Ureter (tissue), 1 donor: ENCODE measurements around the gene TTBK2. TPM values are rescaled to one million over a fixed set of nuclear protein-coding genes. Genes with fewer than 3 reads are reported as not detected.
"Not testable (repeated sequence)": the region's sequence is repeated elsewhere in the genome, so short reads cannot be mapped to it uniquely, and the experiment has no call there.

Experiments used
- DNase-seq: peaks from one replicate; pipeline ENCODE4 v3.0.0-alpha.2; 2020; ENCODE audit warnings: low spot score
- total RNA-seq: library from RNA; stranded (reverse); gene quantifications from one replicate; pipeline ENCODE4 v1.2.4, GENCODE V29; 2023
- donor health status: DM: yes; HTN: yes; CAD: no.

The TTBK2 gene
- total RNA-seq, 1 donor from 2014 or later: 18.5 TPM

DNA sequence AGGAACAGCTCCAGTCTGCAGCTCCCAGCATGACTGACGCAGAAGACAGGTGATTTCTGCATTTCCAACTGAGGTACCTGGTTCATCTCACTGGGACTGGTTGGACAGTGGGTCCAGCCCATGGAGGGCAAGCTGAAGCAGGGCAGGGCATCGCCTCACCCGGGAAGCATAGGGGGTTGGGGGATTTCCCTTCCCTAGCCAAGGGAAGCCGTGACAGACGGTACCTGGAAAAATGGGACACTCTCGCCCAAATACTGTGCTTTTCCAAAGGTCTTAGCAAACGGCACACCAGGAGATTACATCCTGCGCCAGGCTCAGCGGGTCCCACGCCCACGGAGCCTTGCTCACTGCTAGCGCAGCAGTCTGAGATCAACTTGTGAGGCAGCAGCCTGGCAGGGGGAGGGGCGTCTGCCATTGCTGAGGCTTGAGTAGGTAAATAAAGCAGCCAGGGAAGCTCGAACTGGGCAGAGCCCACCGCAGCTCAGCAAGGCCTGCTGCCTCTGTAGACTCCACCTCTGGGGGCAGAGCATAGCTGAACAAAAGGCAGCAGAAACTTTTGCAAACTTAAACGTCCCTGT lies 156.3 kb downstream of the TTBK2 start:
- DNase-seq: not testable (repeated sequence)

DNA sequence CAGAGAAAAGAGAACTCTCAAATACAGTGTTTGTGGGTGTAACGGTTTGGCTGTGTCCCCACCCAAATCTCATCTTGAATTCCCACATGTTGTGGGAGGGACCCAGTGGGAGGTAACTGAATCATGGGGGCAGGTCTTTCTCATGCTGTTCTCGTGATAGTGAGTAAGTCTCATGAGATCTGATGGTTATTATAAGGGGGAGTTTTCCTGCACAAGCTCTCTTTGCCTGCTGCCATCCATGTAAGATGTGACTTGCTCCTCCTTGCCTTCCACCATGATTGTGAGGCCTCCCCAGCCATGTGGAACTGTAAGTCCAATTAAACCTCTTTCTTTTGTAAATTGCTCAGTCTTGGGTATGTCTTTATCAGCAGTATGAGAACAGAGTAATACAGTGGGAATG lies 158.8 kb downstream of the TTBK2 start:
- not testable (repeated sequence) for DNase-seq

DNA sequence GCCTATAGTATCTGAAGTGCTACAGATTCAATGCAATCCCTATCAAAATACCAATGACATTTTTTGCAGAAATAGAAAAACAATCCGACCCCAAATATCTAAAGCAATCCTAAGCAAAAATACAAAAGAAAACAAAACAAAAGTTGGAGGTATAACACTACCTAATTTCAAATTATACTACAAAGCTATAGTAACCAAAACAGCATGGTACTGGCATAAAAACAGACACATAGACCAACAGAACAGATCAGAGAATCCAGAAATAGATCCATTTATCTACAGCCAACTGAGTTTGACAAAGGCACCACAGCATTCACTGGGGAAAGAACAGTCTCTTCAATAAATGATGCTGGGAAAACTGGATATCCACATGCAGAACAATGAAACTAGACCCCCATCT lies 159.8 kb downstream of the TTBK2 start:
- no peak for DNase-seq

DNA sequence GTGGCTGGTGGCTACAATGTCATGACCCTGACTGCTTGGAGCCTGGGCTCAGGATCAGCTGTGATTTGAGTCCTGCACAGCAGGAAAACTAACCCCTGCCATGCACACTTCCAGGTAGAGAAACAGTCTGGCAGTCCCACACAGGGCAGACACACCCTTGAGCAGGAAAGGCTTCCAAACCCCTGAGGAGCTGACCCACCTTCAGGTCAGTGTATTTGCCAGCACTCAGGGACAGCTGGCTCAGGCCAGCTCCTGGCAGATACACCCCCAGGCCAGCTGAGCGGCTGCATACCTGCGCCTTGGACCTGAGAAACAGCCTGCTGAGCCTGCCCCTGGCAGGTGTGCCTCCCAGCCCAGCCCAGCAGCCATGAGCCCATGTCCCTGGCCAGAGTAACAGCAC lies 161.5 kb downstream of the TTBK2 start:
- no peak for DNase-seq

DNA sequence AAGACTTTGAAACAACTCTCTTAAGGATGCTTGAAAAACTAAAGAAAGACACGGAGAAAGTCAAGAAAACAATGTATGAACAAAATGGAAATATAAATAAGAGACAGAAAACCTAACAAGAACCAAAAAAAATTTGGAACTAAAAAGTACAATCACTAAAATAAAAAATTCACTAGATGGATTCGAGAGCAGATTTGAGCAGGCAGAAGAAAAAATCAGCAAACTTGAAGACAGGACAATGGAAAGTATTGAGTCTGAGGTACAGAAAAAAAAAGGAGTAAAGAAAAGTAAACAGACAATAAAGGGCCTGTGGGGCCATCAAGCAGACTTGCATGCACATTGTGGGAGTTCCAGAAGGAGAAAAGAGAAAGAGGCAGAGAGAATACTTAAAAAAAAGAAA lies 170.3 kb downstream of the TTBK2 start:
- no peak for DNase-seq

DNA sequence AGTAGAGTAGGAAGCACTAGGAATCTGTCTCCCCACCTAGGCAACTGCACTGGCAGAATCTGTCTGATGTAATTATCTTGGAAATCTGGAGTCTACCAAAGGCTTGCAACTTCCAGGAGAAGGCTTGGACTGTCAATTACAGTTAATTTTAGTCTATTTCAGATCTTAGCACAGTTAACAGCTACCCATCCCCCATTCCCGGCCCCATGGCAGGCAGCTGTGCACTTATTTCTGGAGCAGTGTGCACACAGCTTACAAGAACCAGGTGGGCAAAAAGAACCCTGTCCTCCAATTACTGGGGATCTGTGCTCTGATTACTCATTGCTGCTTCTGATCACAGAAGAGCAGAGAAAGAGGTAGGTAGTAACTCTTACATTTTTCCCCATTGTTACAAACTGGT lies 171.3 kb downstream of the TTBK2 start:
- no peak for DNase-seq

DNA sequence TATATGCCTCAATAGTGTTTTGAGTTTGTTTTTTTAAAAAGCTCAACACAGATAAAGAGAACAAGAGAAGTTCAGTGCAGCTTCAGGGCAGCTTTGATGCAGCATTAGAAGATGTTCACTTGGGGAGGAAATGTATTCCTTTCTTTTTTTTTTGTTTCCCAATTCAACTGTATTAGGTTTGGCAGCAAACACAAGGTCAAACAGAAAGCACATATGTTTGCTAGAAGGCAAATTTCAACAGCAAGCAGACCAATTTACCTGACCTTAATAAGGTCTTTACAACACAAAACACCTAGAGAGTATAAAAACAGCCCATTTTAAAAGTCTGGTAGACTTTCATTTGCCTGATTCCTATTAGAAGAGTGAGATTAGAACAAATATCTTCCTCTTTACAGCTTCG lies 176.4 kb downstream of the TTBK2 start:
- no peak for DNase-seq

DNA sequence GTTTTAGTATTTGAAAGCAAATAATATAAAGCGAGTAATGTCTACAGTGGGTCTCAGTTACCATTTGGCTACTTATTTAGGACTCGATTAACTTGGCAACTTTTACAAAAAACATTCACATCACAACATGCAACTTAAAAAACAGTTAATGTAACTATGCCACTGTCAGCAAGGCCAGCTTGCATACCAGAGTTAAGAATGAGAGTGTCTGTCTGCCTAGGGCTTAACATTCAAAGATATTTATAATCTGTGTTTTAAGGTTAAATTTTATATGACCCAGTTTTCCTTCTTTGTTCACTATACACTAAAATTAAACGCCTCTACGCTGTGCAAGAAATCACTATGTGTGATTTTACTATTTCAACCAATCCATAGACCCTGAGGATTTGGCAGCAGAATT lies 178.4 kb downstream of the TTBK2 start:
- no peak for DNase-seq

DNA sequence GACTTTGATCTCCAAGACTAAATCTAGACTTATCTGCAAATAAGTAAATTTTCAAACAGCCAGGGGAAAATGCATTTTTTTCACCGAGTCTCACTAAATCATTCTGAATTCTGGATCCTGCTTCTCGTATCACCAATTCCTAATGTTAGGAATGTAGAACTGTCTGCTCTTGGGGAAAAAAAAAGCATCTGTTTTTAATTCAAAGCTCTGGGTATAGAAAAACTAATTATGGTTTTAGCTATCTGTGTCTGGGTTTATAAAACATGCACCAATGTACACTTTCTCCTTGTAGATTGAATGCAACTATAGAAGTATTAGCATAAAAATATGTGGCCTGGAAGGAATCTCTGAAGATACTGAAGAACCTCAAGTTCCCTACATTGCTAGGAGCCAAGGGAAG lies 178.9 kb downstream of the TTBK2 start:
- DNase-seq: no peak

DNA sequence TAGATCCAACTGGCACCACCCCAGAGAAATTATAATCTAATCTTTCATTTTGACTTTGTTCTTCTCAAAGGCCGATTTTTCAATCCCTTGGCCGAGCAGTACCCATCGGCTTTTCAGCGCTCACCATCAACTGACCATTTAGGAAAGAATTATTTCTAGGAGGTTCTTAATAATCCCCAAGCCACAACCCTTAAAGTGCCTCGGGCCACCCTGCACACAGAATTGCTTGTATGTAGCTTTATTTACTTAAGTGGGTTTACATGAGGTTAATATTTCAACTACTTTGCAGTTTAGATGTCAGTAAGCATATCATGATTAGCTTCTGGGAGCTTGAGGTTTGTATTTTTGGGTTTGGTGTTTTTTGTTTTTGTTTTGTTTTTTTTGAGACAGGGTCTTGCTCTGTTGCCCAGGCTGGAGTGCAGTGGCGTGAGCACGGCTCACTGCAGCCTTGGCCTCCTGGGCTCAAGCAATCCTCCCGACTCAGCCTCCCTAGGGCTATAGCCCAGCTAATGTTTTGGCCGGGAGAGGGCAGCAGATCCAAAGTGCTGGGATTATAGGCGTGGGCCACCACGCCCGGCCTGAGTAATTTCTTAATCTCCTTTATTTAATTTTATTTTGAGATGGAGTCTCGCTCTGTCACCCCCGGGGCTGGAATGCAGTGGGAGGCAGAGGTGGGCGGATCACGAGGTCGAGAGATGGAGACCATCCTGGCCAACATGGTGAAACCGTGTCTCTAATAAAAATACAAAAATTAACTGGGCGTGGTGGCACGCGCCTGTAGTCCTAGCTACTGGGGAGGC lies 182.8 kb downstream of the TTBK2 start:
- no peak for DNase-seq

DNA sequence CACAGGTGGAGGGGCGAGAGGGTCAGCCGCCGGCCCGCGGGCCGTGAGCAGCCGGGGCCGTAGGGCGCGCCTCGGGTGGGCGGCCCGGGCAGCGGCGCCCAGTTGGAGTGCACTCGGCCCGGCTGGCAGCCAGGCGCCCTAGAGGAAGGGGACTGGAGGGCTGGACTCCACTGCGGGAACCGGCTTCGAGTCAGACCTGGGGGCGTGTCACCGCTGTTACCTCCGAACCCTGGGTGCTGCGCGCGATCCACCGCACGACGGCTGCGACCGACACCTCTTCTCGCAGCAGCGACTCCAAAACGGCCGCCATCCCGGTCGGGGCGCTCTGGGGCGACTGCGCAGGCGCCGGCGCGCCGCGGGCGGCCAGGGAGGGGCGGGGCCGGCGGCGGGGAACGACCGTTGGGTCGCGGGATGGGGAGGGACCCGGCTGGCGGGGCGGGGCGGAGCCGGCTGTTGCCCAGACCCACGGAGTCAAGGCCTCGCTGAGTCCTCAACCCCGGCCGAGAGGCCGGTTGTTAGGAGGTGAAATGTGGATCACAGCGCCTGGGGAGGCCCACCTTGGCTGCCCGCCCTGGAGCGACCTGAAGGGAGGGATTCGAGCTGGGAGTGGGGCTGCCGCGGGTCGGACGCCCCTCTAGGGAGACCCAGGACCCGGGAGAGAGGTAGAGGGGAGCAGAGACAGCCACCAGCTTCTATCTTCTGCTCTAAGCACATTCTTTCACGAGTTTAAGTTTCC lies 183.6 kb downstream of the TTBK2 start, which contains the start of gene CDAN1:
CDAN1 (minus strand) TSS at position 336 of the 736 bp plus-strand sequence; CDS start at position 310, 26 bp downstream.
- peak; percentile 92 for DNase-seq

DNA sequence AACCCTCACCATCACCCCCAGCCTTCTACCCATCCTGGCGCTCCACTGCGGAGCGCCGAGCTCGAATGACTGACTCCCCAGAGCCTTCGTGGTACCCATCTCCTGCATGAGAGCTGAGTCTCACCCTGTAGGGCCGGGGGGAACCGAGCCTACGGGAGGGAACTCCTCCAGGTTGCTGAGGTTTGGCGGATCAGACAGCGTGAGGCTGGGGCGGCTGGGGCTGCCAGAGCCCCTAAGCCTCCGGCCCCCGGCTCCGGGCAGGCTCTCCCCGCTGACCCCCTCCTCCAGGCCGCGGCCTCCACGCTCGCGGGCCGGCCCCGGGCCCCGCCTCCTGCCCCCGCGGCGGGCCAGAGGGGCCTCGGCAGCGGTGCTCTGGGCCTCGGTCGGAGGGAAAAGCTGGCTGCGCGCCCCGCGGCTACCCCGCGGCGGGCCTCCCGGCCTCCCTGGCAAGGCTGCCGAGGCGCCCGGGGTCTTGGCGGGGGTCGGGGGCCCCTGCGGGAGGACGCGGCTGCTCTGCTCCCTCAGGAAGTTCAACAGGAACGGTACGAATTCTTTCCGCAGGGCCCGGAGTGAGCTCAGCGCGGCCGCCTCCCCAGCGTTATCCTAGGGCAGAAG lies 184.3 kb downstream of the TTBK2 start:
- DNase-seq: no peak

DNA sequence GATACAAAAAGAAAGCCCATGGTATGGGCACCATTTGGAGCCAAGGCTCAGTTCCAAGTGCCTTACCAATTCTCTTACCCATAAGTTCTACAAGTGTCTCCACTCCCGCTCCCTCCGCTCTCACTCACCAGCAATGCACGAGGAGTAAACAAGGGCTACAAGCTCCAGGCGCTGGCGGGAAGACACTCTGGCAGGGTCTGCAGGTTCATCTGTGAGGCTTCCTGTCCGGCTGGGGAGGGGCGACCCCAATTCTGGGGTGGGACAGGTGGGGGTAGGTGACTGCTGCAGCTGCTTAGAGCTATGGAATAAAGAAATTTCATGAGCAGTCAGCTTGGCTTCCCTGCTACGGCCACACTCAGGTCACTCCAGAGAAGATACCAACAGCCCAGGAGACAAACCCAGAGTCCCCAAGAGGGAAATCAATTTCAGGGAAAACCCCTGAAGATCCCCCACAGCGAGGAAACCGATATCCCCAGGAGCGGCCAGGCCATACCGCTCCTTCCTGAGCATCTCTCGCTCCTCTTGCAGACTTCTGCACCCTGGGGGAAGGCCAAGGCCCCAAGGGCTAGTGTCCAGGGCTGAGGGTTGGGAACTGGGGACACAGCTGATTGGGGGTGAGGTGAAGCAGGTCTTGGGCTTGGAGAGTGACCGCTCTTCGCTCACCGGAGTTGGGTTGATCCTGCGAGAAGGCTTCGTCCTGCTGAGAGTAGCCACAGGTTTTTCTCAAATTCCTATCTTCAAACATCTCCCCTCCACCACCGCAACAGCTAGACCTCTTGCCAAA lies 185.0 kb downstream of the TTBK2 start:
- no peak for DNase-seq

DNA sequence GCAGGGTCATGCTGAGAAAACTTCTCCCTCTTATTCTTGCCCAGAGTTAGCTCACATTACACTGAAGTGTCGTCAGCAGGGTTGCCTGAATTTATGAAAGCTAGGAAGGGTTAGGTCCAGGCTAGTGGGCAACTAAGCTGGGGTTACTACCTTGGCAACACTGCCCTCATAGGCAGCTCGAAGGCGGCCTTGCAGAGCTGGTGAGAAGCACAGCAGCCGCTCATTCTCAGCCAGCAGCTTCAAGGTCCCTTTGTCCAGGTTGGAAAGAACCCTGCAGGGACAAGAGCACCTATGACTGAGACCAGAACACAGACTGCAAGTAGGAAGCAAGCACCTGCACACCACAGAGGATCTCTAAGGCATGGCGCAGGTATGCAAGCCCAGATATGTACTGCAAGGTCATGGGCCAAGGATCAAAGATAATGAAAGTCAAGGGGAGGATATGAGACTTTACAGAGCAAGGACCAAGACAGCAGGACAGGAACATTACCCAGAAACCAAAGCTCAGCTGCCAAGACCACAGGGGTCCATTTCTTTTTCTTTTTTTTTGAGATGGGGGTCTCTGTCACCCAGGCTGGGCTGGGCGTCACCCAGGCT lies 186.4 kb downstream of the TTBK2 start:
- no peak for DNase-seq

DNA sequence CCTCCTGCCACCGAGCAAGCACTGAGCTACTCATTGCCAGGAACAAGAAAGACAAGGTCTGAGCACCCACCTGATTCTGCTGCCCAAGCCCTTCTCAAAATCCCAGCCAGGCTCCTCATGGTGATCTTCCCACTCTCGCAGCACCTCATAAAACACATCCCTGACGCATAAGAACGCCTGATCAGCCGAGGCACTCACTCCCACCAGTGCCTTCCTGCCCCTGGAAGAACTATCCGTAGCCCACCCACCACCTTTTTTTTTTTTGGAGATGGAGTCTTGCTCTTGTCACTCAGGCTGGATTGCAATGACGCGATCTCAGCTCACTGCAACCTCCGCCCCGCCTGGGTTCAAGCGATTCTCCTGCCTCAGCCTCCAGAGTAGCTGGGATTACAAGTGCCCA lies 187.6 kb downstream of the TTBK2 start:
- DNase-seq: no peak

DNA sequence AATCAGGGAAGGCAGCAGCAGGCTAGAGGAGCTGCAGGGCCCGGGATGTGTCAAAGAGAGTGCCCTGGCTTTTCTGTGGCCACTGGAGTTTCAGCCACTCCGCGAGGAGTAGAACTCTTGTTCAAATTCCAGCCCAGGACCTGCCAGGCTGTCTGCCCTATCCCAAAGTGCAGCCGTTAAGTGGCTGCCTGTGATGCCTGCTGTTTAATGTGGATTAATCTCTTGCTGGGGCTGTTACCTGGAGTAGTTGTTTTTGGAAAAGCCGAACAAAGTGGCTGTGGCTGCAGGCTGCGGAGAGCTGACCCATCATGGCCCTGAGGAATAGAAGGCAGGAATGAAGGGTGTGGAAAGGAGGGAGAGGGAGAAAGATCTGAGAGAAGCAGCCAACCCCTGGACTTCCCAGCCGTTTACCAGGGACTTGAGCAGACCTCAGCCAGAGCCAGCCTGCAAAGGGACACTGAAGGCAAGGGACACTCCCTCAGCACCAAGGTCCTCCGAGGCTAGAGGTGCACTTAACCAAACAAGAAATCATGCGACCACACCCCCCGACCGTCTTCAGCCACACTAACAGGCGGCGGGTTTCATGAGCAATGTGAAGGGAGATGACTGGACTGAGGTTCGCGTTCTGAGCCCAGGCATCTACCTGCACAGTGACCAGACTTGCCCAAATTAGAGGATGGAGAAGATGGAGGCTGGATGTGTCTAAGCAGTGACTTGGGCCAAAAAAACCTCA lies 188.3 kb downstream of the TTBK2 start:
- DNase-seq: no peak

DNA sequence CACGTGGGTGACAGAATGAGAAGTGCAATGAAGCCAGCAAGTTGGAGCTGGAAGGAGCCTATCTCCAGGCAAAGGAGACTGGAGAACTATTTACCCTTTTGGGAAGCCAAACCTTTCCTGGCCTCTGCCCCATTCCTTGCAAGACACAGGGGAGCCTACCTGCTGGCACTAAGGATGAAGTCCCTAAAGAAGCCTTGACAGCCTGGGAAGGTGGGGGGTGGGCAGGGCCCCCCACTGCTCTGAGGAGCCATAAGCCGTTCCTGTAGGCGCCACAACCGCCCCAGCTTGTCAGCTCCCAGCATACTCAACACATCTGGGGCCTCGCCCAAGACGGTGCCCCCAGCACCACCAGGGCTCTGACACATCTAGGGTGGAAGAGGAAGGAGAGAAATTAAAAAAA lies 189.1 kb downstream of the TTBK2 start:
- DNase-seq: no peak

DNA sequence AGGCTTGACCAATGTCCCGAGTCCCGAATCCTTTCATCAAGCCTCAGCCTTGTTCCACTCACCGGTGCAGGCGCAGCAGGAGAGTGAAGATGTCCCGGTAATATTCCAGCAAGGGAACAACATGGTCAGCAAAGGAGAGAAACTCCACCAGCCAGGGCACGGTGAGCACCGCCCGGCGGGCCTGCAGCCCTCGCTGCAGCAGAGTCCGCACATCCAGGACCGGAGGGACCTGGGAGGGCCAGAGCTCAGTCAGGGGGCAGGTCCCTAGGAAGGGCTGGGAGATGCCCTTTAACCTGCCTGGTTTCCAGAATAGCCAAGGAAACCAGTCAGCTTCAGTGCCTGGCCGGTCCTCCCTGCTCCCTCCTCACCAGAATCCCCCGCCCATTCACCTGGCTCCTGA lies 190.0 kb downstream of the TTBK2 start:
- no peak for DNase-seq

DNA sequence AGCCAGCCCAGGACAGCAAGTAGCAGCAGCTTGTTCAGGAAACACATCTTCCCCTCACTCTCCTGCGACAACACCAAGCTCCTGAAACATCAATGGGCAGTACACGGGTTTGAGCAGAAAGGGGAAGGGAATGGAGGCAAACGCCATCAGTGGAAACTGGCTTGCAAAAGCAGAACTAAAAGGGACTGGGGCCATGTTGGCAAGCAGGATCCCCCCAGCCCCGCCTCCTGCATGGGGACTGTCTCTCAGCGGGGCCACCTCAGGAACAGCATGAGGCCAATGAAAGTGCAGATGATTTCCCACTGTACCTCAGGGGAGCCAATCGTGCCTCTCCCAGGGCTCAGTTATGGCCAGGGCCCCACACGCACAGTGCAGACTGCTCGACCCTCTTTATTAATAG lies 190.4 kb downstream of the TTBK2 start:
- DNase-seq: no peak

DNA sequence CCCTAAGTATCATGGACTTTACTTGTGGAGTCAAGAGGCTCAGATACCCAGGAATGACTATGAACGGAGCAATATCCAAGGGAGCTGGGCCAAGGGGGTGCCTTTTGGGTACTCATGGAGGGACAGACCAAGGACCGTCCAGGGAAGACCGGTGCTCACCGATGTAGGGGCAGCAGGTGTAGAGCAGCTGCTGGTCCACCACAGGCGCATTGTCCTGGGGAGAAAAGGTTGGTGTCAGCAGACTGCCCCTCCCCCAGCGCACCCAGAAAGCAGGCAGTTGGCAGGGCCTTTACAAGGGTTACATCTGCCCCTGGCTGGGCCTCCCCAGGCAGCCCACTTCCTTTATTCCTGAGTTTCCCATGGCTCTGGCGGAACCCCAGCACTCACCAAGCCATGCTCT lies 191.2 kb downstream of the TTBK2 start:
- DNase-seq: no peak

DNA sequence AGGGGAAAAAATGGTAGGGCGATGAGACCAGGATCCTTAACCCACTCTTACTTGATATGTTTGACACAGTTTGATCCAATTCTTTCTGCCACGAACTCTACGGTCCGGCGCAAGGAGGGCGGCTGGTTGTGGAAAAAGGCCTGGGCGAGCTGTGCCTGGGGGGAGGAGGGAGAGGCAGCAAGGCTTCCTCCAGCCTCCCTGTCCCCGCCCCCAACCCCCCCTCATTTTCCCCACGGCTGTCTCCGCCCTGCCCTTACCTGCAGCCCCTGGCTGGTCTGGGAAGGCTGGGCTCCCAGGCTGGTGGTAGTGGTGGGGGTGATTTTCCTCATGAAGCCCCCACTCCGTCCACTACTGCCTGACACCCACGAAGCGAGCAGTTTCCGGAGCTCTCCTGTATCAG lies 191.6 kb downstream of the TTBK2 start:
- no peak for DNase-seq
